GM12878 (cell line): ENCODE data around the gene SLC4A5. TPM values are rescaled to one million over a fixed set of nuclear protein-coding genes. Genes with fewer than 3 reads are reported as not detected.

Source experiments
- ATAC-seq: fragments of 200-7000 bp; cut with Tn5 transposase; 3 replicates; pipeline ENCODE4 v1.9.1; 2020; ENCODE audit warnings: mild to moderate bottlenecking, moderate library complexity
- BruUV-seq: library from RNA; stranded (reverse); fragments of 400-500 nt; replicated peaks from 2 replicates; lab custom pipeline; 2021; lab: Mats Ljungman, UMichigan
- CTCF ChIA-PET: fragments of 300-600 bp; sonication (Branson Sonifier 250); formaldehyde crosslinking; extraction: SDS; loops from one replicate; lab custom pipeline; 2021; ENCODE audit warnings: inconsistent platforms; lab: Yijun Ruan, JAX
- POLR2A ChIA-PET: fragments of 350-600 bp; formaldehyde crosslinking; extraction: SDS; loops from one replicate; lab custom pipeline; 2021; ENCODE audit warnings: inconsistent platforms; lab: Charles Lee
- RAD21 ChIA-PET: fragments of 300-600 bp; sonication (Branson Sonifier 250); formaldehyde crosslinking; loops from one replicate; lab custom pipeline; 2023; ENCODE audit warnings: antibody characterized with exemption; ENCODE audit not compliant: unreplicated experiment; lab: Charles Lee
- SMC1A ChIA-PET: fragments of 300-600 bp; sonication (Branson Sonifier 250); formaldehyde crosslinking; loops from one replicate; lab custom pipeline; 2023; ENCODE audit not compliant: unreplicated experiment, uncharacterized antibody; lab: Charles Lee
- DNase-seq: peaks from one replicate; pipeline ENCODE4 v3.0.0-alpha.2; 2011; ENCODE audit warnings: low read depth, low spot score
- FAIRE-seq: peaks from 3 replicates; lab custom pipeline; 2011; peaks lifted over from hg19 to GRCh38; lab: Jason Lieb, UNC
- H2AFZ ChIP-seq: 2 replicates; pipeline ENCODE4 v1.6.0; 2011; ENCODE audit warnings: low read depth, low read length, control low read depth; ENCODE audit not compliant: control insufficient read depth
- H3K27ac ChIP-seq: 2 replicates; pipeline ENCODE4 v1.5.1; 2011; ENCODE audit warnings: control low read depth; ENCODE audit not compliant: control insufficient read depth, insufficient read depth
- H3K27me3 ChIP-seq, 2 experiments: replicated peaks in 1 of 2; 2 replicates each; pipeline versions ENCODE4 v1.6.0 to v1.6.1; 2011; ENCODE audit warnings: low read length in 1 of 2; ENCODE audit not compliant: control insufficient read depth in 2 of 2, insufficient read depth in 2 of 2
- H3K36me3 ChIP-seq, 2 experiments: 2 replicates each; pipeline ENCODE4 v1.5.1; 2011; ENCODE audit warnings: low read length in 1 of 2; ENCODE audit not compliant: control insufficient read depth in 2 of 2, insufficient read depth in 2 of 2
- H3K4me1 ChIP-seq: 2 replicates; pipeline ENCODE4 v1.6.1; 2011; ENCODE audit warnings: mild to moderate bottlenecking, low read length, moderate library complexity, mixed read lengths; ENCODE audit not compliant: control insufficient read depth, insufficient read depth
- H3K4me2 ChIP-seq: 2 replicates; pipeline ENCODE4 v1.6.0; 2011; ENCODE audit warnings: control low read depth; ENCODE audit not compliant: control insufficient read depth, insufficient read depth
- H3K4me3 ChIP-seq: fragments of 200-600 bp; sonication (generic); 2 replicates; pipeline ENCODE4 v1.5.1; 2016
- H3K79me2 ChIP-seq: 2 replicates; pipeline ENCODE4 v1.6.0; 2011; ENCODE audit warnings: low read length; ENCODE audit not compliant: control insufficient read depth, insufficient read depth
- H3K9ac ChIP-seq: 2 replicates; pipeline ENCODE4 v1.8.0; 2011; ENCODE audit warnings: low read length, control low read depth, mixed read lengths; ENCODE audit not compliant: control insufficient read depth, insufficient read depth
- H3K9me3 ChIP-seq: replicated peaks from 3 replicates; pipeline ENCODE4 v1.5.1; 2011; ENCODE audit warnings: mild to moderate bottlenecking, low read length; ENCODE audit not compliant: control insufficient read depth, insufficient read depth
- H4K20me1 ChIP-seq: 2 replicates; pipeline ENCODE4 v1.6.0; 2011; ENCODE audit not compliant: control insufficient read depth, insufficient read depth
- EED ChIP-seq: sonication (generic); IDR thresholded peaks from 2 replicates; pipeline ENCODE4 v1.6.1; 2016; ENCODE audit warnings: antibody characterized with exemption, low read depth
- ETV6 ChIP-seq, 2 experiments: fragments of 450-650 bp in 1 of 2; IDR thresholded peaks in 1 of 2; conservative IDR thresholded peaks in 1 of 2; 2 replicates each; pipeline ENCODE4 v1.6.1; 2014; ENCODE audit warnings: antibody characterized with exemption in 1 of 2, borderline replicate concordance in 1 of 2, low read depth in 1 of 2, mild to moderate bottlenecking in 1 of 2, moderate library complexity in 1 of 2
- EZH2 ChIP-seq: IDR thresholded peaks from 2 replicates; pipeline ENCODE4 v1.6.1; 2012; ENCODE audit warnings: low read depth, mild to moderate bottlenecking, control low read depth, inconsistent platforms, low read length, borderline replicate concordance; ENCODE audit not compliant: control insufficient read depth
- HSF1 ChIP-seq: fragments of 150-350 bp; IDR thresholded peaks from 2 replicates; pipeline ENCODE4 v1.6.1; 2014; ENCODE audit warnings: mild to moderate bottlenecking, low read depth, low read length
- MTA2 ChIP-seq: fragments of 450-650 bp; IDR thresholded peaks from 2 replicates; pipeline ENCODE4 v1.6.1; 2016; ENCODE audit warnings: low read depth, mild to moderate bottlenecking, moderate library complexity
- MTA3 ChIP-seq: IDR thresholded peaks from 2 replicates; pipeline ENCODE4 v1.6.1; 2012; ENCODE audit warnings: low read length, inconsistent platforms, borderline replicate concordance
- MYB ChIP-seq: fragments of 150-350 bp; IDR thresholded peaks from 2 replicates; pipeline ENCODE4 v1.6.1; 2014; ENCODE audit warnings: mild to moderate bottlenecking, low read depth, low read length, borderline replicate concordance
- NFXL1 ChIP-seq: fragments of 450-650 bp; IDR thresholded peaks from 2 replicates; pipeline ENCODE4 v1.6.1; 2017; ENCODE audit warnings: antibody characterized with exemption, mild to moderate bottlenecking, borderline replicate concordance
- PBX3 ChIP-seq: IDR thresholded peaks from 2 replicates; pipeline ENCODE4 v1.6.1; 2011; ENCODE audit warnings: mild to moderate bottlenecking, low read depth, low read length, moderate library complexity; ENCODE audit not compliant: insufficient replicate concordance
- RAD21 ChIP-seq: IDR thresholded peaks from 2 replicates; pipeline ENCODE4 v1.6.1; 2011; ENCODE audit warnings: mild to moderate bottlenecking, low read depth, low read length, moderate library complexity; ENCODE audit not compliant: insufficient read depth
- ZNF24 ChIP-seq: fragments of 450-650 bp; IDR thresholded peaks from 2 replicates; pipeline ENCODE4 v1.6.1; 2017; ENCODE audit warnings: antibody characterized with exemption, mild to moderate bottlenecking
- ZNF622 ChIP-seq: fragments of 450-650 bp; IDR thresholded peaks from 2 replicates; pipeline ENCODE4 v1.6.1; 2017; ENCODE audit warnings: mild to moderate bottlenecking, inconsistent platforms
- ZSCAN29 ChIP-seq: fragments of 450-650 bp; IDR thresholded peaks from 2 replicates; pipeline ENCODE4 v1.6.1; 2017; ENCODE audit warnings: mild to moderate bottlenecking, moderate library complexity
- WGBS: methylation state at CpG from one replicate; pipeline ENCODE4 v1.1.6; 2016; ENCODE audit warnings: low lambda C conversion rate; ENCODE audit not compliant: insufficient replicate concordance, insufficient coverage; ENCODE audit errors: missing lambda C conversion rate; 5-methylcytosine and 5-hydroxymethylcytosine counted together
- in situ Hi-C: fragments of 300-500 bp; cut with MboI; formaldehyde crosslinking; loops from 9 replicates; pipeline ENCODE4 v1.14.3; 2018; ENCODE audit warnings: mixed read lengths
- intact Hi-C: fragments of 100-400 bp; cut with micrococcal nuclease; formaldehyde crosslinking; loops from one replicate; pipeline ENCODE4 v1.14.2; 2022; ENCODE audit not compliant: unreplicated experiment
- polyA plus RNA-seq, 11 experiments: library from polyadenylated mRNA; depleted of rRNA in 4 of 11; unstranded in 6 of 11; stranded (reverse) in 5 of 11; fragments of >200 nt; fragmentation: Nextera tagmentation in 4 of 11; fragmentation: Illumina TruSeq in 1 of 11; extraction: Ambion mirVana in 4 of 11; extraction: Trizol in 1 of 11; gene quantifications; 1 replicate in 1 of 11; 2 replicates in 10 of 11; pipeline versions ENCODE4 v1.2.1 to v1.2.3, GENCODE V29; 2011 to 2016; ENCODE audit warnings: inconsistent platforms in 2 of 11, missing spikeins in 2 of 11, low read depth in 1 of 11
- total RNA-seq, 4 experiments: library from RNA; depleted of rRNA in 3 of 4; stranded (reverse); fragments of >200 nt in 3 of 4; fragmentation: Illumina TruSeq in 1 of 4; extraction: Trizol in 1 of 4; gene quantifications; 2 replicates each; pipeline versions ENCODE4 v1.2.1 to v1.2.3, GENCODE V29; 2013 to 2021
- TF ChIP-seq, protein P1 (sequence below): fragments of 450-650 bp; IDR thresholded peaks from 2 replicates; pipeline ENCODE4 v1.6.1; 2017; ENCODE audit warnings: borderline replicate concordance
- TF ChIP-seq, protein P2 (sequence below): fragments of 450-650 bp; IDR thresholded peaks from 2 replicates; pipeline ENCODE4 v1.6.1; 2017; ENCODE audit warnings: antibody characterized with exemption, mild to moderate bottlenecking, moderate library complexity

SLC4A5 gene
- total and polyA plus RNA-seq, 10 of the 15 experiments (the other 5 are each of a cell fraction or from before 2014, with no cell fraction given) = 0.15 to 4.7 (median 1.6) TPM

- TF ChIP-seq ETV6 (conservative IDR thresholded peaks at IDR 0.05 in 1 of 2, IDR thresholded peaks at IDR 0.05 in 1 of 2; ENCODE audit: borderline replicate concordance in 1 of 2, low read depth in 1 of 2) (no peak), NFXL1 (no peak)
- TF ChIP-seq, protein P1, sequence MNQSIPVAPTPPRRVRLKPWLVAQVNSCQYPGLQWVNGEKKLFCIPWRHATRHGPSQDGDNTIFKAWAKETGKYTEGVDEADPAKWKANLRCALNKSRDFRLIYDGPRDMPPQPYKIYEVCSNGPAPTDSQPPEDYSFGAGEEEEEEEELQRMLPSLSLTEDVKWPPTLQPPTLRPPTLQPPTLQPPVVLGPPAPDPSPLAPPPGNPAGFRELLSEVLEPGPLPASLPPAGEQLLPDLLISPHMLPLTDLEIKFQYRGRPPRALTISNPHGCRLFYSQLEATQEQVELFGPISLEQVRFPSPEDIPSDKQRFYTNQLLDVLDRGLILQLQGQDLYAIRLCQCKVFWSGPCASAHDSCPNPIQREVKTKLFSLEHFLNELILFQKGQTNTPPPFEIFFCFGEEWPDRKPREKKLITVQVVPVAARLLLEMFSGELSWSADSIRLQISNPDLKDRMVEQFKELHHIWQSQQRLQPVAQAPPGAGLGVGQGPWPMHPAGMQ = no peak
Measured at GRCh38 chr2:74317701-74318100, 25.5 kb downstream of the SLC4A5 start (continued).

DNA sequence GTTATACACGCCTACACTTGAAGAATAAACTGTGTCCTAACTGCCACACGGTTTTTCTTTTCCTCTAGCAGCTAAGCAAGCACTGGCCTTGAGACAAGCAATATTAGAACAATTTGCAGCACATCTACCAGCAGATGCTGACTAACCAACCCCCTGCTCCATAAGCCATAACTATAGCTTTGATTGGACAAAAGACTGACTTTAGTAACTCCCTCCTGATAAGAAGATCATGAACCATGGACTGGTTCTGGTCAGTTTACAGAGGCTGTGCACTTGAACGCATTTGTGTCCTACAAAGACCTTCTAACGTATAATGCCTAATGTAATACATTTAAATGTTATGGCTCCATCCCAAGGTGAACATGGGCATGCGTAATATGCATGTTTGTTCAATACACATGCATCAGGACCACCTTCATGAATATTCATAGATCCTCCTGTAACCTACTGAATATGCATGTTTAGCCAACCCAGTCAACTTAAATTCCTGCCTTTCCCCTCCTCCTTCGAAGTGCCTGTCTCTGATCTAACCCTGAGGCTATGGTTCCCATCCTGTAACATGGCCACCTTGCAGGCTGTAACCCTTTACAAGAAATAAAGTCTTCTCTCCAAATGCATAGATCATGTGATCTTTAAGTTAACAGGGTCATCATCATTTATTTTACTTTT lies 26.5 kb downstream of the SLC4A5 start:
- Histone ChIP-seq H3K27me3 (no peaks in the 10 kb centered on the region), H4K20me1 (no peaks in the 10 kb centered on the region), H3K4me2 (no peak overlapping the region), H3K27ac (no peak overlapping the region), H3K4me1 (no peaks in the 10 kb centered on the region), H3K79me2 (no peaks in the 10 kb centered on the region), H2AFZ (no peak overlapping the region), H3K9ac (no peak overlapping the region), H3K4me3 (no peak overlapping the region), H3K9me3 (no peaks in the 10 kb centered on the region), H3K36me3 (no peaks in the 10 kb centered on the region)
- intact Hi-C loops (no loop called here), in situ Hi-C loops (no loop called here)
- no peak for FAIRE-seq
- ChIA-PET RAD21 (no interaction called here), POLR2A (no interaction called here), CTCF (interaction anchor here (0.7 to 4.2 kb wide), 4 partner anchors 18 to 27 kb away, joined by 3 to 33 read pairs (median 4); partner anchors contain the start of gene SLC4A5), SMC1A (no interaction called here)
- 56% methylated on average over 6 of the region's 6 CpGs for WGBS
- no peak for ATAC-seq
- no TSS peak for BruUV-seq
- no peak for DNase-seq
- no peak for TF ChIP-seq HSF1
- no peak for TF ChIP-seq PBX3
- no peak for TF ChIP-seq EED
- TF ChIP-seq MTA2 = no peak
- no peak for TF ChIP-seq RAD21
- no peak for TF ChIP-seq ZSCAN29
- TF ChIP-seq ZNF24 = no peak
- TF ChIP-seq MYB = no peak
- no peak for TF ChIP-seq ZNF622
- no peak for TF ChIP-seq MTA3
- TF ChIP-seq, protein P2, sequence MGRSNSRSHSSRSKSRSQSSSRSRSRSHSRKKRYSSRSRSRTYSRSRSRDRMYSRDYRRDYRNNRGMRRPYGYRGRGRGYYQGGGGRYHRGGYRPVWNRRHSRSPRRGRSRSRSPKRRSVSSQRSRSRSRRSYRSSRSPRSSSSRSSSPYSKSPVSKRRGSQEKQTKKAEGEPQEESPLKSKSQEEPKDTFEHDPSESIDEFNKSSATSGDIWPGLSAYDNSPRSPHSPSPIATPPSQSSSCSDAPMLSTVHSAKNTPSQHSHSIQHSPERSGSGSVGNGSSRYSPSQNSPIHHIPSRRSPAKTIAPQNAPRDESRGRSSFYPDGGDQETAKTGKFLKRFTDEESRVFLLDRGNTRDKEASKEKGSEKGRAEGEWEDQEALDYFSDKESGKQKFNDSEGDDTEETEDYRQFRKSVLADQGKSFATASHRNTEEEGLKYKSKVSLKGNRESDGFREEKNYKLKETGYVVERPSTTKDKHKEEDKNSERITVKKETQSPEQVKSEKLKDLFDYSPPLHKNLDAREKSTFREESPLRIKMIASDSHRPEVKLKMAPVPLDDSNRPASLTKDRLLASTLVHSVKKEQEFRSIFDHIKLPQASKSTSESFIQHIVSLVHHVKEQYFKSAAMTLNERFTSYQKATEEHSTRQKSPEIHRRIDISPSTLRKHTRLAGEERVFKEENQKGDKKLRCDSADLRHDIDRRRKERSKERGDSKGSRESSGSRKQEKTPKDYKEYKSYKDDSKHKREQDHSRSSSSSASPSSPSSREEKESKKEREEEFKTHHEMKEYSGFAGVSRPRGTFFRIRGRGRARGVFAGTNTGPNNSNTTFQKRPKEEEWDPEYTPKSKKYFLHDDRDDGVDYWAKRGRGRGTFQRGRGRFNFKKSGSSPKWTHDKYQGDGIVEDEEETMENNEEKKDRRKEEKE = no peak
- TF ChIP-seq EZH2 = no peak
